Liver (tissue), 3 donors: ENCODE data around the gene ERC2.

ENCODE experiments used
- HNF4A ChIP-seq, 2 donors: conservative IDR thresholded peaks; 2 replicates each; pipeline ENCODE4 v1.6.1; 2016; ENCODE audit warnings: antibody characterized with exemption in 2 of 2, mild to moderate bottlenecking in 2 of 2
- MAX ChIP-seq: IDR thresholded peaks from 2 replicates; pipeline ENCODE4 v1.6.1; 2016; ENCODE audit warnings: antibody characterized with exemption
- TF ChIP-seq, protein P1 (sequence below): IDR thresholded peaks from 2 replicates; pipeline ENCODE4 v1.6.1; 2016; ENCODE audit warnings: antibody characterized with exemption
- TF ChIP-seq, protein P2 (sequence below): fragments of 150-350 bp; IDR thresholded peaks from 2 replicates; pipeline ENCODE4 v1.5.1; 2017; ENCODE audit warnings: improper control_type of control experiment, low read depth, low read length; ENCODE audit not compliant: missing input control
- donor health status: healthy.
- donor health status: healthy.

- TF ChIP-seq MAX, result no peak
- no peak for TF ChIP-seq HNF4A (conservative IDR thresholded peaks at IDR 0.05)
- TF ChIP-seq, protein P1, sequence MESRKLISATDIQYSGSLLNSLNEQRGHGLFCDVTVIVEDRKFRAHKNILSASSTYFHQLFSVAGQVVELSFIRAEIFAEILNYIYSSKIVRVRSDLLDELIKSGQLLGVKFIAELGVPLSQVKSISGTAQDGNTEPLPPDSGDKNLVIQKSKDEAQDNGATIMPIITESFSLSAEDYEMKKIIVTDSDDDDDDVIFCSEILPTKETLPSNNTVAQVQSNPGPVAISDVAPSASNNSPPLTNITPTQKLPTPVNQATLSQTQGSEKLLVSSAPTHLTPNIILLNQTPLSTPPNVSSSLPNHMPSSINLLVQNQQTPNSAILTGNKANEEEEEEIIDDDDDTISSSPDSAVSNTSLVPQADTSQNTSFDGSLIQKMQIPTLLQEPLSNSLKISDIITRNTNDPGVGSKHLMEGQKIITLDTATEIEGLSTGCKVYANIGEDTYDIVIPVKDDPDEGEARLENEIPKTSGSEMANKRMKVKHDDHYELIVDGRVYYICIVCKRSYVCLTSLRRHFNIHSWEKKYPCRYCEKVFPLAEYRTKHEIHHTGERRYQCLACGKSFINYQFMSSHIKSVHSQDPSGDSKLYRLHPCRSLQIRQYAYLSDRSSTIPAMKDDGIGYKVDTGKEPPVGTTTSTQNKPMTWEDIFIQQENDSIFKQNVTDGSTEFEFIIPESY, result no peak
- TF ChIP-seq, protein P2, sequence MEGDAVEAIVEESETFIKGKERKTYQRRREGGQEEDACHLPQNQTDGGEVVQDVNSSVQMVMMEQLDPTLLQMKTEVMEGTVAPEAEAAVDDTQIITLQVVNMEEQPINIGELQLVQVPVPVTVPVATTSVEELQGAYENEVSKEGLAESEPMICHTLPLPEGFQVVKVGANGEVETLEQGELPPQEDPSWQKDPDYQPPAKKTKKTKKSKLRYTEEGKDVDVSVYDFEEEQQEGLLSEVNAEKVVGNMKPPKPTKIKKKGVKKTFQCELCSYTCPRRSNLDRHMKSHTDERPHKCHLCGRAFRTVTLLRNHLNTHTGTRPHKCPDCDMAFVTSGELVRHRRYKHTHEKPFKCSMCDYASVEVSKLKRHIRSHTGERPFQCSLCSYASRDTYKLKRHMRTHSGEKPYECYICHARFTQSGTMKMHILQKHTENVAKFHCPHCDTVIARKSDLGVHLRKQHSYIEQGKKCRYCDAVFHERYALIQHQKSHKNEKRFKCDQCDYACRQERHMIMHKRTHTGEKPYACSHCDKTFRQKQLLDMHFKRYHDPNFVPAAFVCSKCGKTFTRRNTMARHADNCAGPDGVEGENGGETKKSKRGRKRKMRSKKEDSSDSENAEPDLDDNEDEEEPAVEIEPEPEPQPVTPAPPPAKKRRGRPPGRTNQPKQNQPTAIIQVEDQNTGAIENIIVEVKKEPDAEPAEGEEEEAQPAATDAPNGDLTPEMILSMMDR, result no peak
Observed at GRCh38 chr3:55852326-55852725, 615.9 kb downstream of the ERC2 start.
